CD14-positive monocyte (primary cell): Measurements from ENCODE around the gene CCL22. TPM values are rescaled to one million over a fixed set of nuclear protein-coding genes. Genes with fewer than 3 reads are reported as not detected.
A peak's percentile ranks its signal among the peaks of the same experiment; 100 is the strongest.

Source experiments
- DNase-seq, 3 donors: peaks; one replicate each; pipeline ENCODE4 v3.0.0-alpha.2; 2011 to 2022
- H2AFZ ChIP-seq: 2 replicates; pipeline ENCODE4 v1.6.0; 2012; ENCODE audit warnings: mild to moderate bottlenecking, low read depth, low read length, inconsistent platforms; ENCODE audit not compliant: insufficient read depth, poor library complexity, severe bottlenecking
- H3K27ac ChIP-seq, 2 donors: 1 replicate in 1 of 2; 2 replicates in 1 of 2; pipeline ENCODE4 v1.5.1; 2012 to 2013; ENCODE audit warnings: low read length in 2 of 2, control low read depth in 1 of 2, inconsistent platforms in 1 of 2, low read depth in 1 of 2, mild to moderate bottlenecking in 1 of 2
- H3K27me3 ChIP-seq, 2 donors: one replicate each; pipeline versions ENCODE4 v1.6.0 to v1.6.1; 2011 to 2013; ENCODE audit warnings: low read length in 2 of 2; ENCODE audit not compliant: control insufficient read depth in 2 of 2, insufficient read depth in 2 of 2
- H3K36me3 ChIP-seq, 2 donors: replicated peaks in 1 of 2; 1 replicate in 1 of 2; 2 replicates in 1 of 2; pipeline versions ENCODE4 v1.5.1 to v1.6.1; 2012 to 2013; ENCODE audit warnings: low read length in 2 of 2, control low read depth in 1 of 2, inconsistent platforms in 1 of 2, mild to moderate bottlenecking in 1 of 2; ENCODE audit not compliant: insufficient read depth in 2 of 2, control insufficient read depth in 1 of 2
- H3K4me1 ChIP-seq, 2 donors: 1 replicate in 1 of 2; 2 replicates in 1 of 2; pipeline versions ENCODE4 v1.5.1 to v1.6.1; 2012 to 2013; ENCODE audit warnings: low read length in 2 of 2, control low read depth in 1 of 2, inconsistent platforms in 1 of 2, mild to moderate bottlenecking in 1 of 2, moderate library complexity in 1 of 2; ENCODE audit not compliant: insufficient read depth in 2 of 2, control insufficient read depth in 1 of 2
- H3K4me2 ChIP-seq: replicated peaks from 2 replicates; pipeline ENCODE3; 2012; ENCODE audit warnings: low read length, moderate library complexity, mild to moderate bottlenecking; ENCODE audit not compliant: poor library complexity, severe bottlenecking; ENCODE audit errors: extremely low read depth
- H3K4me3 ChIP-seq, 3 experiments: fragments of 200-600 bp in 1 of 3; sonication (generic) in 1 of 3; replicated peaks in 1 of 3; 1 replicate in 2 of 3; 2 replicates in 1 of 3; pipeline ENCODE4 v1.5.1; 2011 to 2013; ENCODE audit warnings: low read length in 3 of 3, mild to moderate bottlenecking in 3 of 3, control low read depth in 2 of 3, low read depth in 2 of 3, inconsistent platforms in 1 of 3, moderate library complexity in 1 of 3
- H3K79me2 ChIP-seq: 2 replicates; pipeline ENCODE4 v1.6.0; 2012; ENCODE audit warnings: mild to moderate bottlenecking, control low read depth, inconsistent platforms, low read length, moderate library complexity; ENCODE audit not compliant: insufficient read depth
- H3K9ac ChIP-seq: 2 replicates; pipeline ENCODE4 v1.6.0; 2017; ENCODE audit warnings: low read length, mild to moderate bottlenecking; ENCODE audit not compliant: insufficient read depth, poor library complexity, severe bottlenecking
- H3K9me3 ChIP-seq, 2 donors: replicated peaks in 1 of 2; 1 replicate in 1 of 2; 2 replicates in 1 of 2; pipeline versions ENCODE4 v1.5.1 to v1.6.1; 2012 to 2013; ENCODE audit warnings: low read length in 2 of 2, control low read depth in 1 of 2; ENCODE audit not compliant: control insufficient read depth in 1 of 2, insufficient read depth in 1 of 2
- H4K20me1 ChIP-seq: 2 replicates; pipeline ENCODE4 v1.6.0; 2012; ENCODE audit warnings: mild to moderate bottlenecking, low read length, control low read depth, moderate library complexity; ENCODE audit not compliant: insufficient read depth
- H3K27ac Mint-ChIP-seq, 7 donors: one replicate each; pipeline ENCODE4 v1.8.0; 2020; ENCODE audit warnings: mild to moderate bottlenecking in 7 of 7, mixed read lengths in 7 of 7, moderate library complexity in 6 of 7, inconsistent platforms in 2 of 7
- H3K27me3 Mint-ChIP-seq, 3 donors: one replicate each; pipeline ENCODE4 v1.8.0; 2021 to 2022; ENCODE audit warnings: low read depth in 3 of 3, mild to moderate bottlenecking in 3 of 3, mixed read lengths in 3 of 3, moderate library complexity in 3 of 3, inconsistent platforms in 1 of 3
- H3K36me3 Mint-ChIP-seq, 2 donors: one replicate each; pipeline ENCODE4 v1.8.0; 2020; ENCODE audit warnings: mixed read lengths in 2 of 2, inconsistent platforms in 1 of 2, mild to moderate bottlenecking in 1 of 2
- H3K4me1 Mint-ChIP-seq: one replicate; pipeline ENCODE4 v1.8.0; 2020; ENCODE audit warnings: mild to moderate bottlenecking, mixed read lengths
- H3K4me3 Mint-ChIP-seq, 2 donors: one replicate each; pipeline ENCODE4 v1.8.0; 2020; ENCODE audit warnings: mild to moderate bottlenecking in 2 of 2, mixed read lengths in 2 of 2, moderate library complexity in 1 of 2
- H3K9me3 Mint-ChIP-seq, 7 donors: one replicate each; pipeline ENCODE4 v1.8.0; 2020 to 2022; ENCODE audit warnings: mixed read lengths in 7 of 7, mild to moderate bottlenecking in 6 of 7, moderate library complexity in 6 of 7, inconsistent platforms in 2 of 7
- CTCF ChIP-seq: fragments of 200-600 bp; IDR thresholded peaks from one replicate; pipeline ENCODE4 v1.8.0; 2022; ENCODE audit warnings: antibody characterized with exemption, mild to moderate bottlenecking
- WGBS: methylation state at CpG from one replicate; pipeline ENCODE4 v1.1.5; 2013; ENCODE audit warnings: missing lambda C conversion rate; ENCODE audit not compliant: insufficient coverage; 5-methylcytosine and 5-hydroxymethylcytosine counted together
- intact Hi-C, 2 donors: fragments of 100-400 bp; cut with micrococcal nuclease; formaldehyde crosslinking; loops; one replicate each; pipeline versions ENCODE4 v1.15.0 to v1.15.1; 2023
- polyA plus RNA-seq, 3 donors: library from polyadenylated mRNA; depleted of rRNA in 1 of 3; unstranded in 2 of 3; stranded (reverse) in 1 of 3; fragments of 300-500 nt in 2 of 3; fragments of >200 nt in 1 of 3; fragmentation: Illumina TruSeq in 2 of 3; gene quantifications; 1 replicate in 2 of 3; 2 replicates in 1 of 3; pipeline ENCODE4 v1.2.3, GENCODE V29; 2012 to 2021

The CCL22 gene
- polyA plus RNA-seq, 3 donors, result 0.04 to 0.18 (median 0.15) TPM

DNA sequence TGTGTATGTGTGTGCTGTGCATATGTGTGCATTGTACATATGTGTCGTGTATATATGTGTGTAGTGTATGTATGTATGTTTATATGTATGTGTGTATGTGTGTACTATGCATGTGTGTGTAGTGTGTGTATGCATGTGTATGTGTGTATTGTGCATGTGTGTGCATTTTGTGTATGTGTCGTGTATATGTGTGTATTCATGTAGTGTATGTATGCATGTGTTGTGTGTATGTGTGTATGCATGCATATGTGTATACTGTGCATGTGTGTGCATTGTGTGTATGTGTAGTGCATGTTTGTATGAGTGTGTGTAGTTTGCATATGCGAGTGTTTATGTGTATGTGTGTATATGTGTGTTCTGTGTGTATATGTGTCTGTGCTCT lies 30.5 kb downstream of the CCL22 start:
- WGBS, result 97% methylated on average over 3 of the region's 3 CpGs
- H3K27ac Mint-ChIP-seq, result peak overlapping the region in 1 of 7 donors; percentile 2
- Histone ChIP-seq H3K9ac (no peak overlapping the region), H3K4me2 (no peak overlapping the region), H3K27ac (no peak overlapping the region), H3K27me3 (peaks cover 0 to 10% of the 10 kb centered on the region in 2 donors), H3K36me3 (no peaks in the 10 kb centered on the region), H4K20me1 (no peaks in the 10 kb centered on the region), H3K79me2 (no peaks in the 10 kb centered on the region), H3K4me1 (peaks cover 7 to 12% of the 10 kb centered on the region in 2 donors), H3K4me3 (no peak overlapping the region), H2AFZ (no peak overlapping the region), H3K9me3 (no peaks in the 10 kb centered on the region)
- intact Hi-C loops, result no loop called here
- H3K27me3 Mint-ChIP-seq, result peaks cover 14 to 27% (median 26%) of the 10 kb centered on the region in 3 donors
- no peak for DNase-seq
- no peak for TF ChIP-seq CTCF
- peaks cover 12% of the 10 kb centered on the region for H3K4me1 Mint-ChIP-seq
- H3K36me3 Mint-ChIP-seq, result no peaks in the 10 kb centered on the region
- H3K4me3 Mint-ChIP-seq, result no peak overlapping the region
- H3K9me3 Mint-ChIP-seq, result peaks cover 0 to 4% (median 0%) of the 10 kb centered on the region in 7 donors

DNA sequence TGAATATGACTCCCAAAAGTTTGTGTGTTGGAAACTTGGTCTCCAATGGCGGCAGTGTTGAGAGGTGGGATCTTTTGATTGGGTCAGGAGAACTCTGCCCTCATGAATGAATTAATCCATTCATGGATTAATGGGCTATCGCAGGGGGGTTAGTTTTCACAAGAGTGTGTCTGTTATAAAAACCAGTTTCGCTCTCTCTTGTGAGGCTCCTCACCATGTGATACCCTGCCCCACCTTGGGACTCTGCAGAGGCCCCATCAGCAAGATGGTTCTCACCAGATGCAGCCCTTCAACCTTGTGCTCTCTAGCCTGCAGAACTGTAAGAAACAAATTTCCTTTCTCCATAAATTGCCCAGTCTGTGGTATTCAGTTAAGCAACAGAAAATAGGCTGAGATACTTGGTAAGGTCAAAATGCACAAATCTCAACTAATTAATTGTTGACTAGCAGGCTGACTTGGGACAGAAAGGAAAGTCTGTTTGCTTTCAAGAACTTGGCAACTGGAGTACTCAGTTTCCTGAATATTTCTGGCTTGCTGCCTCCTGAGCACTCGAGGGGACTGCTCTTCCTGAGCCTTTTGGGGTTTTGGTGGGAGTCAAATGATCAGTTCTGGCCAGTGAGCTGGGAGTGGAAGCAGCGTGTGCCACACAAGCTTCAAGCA lies 32.2 kb downstream of the CCL22 start:
- no peaks in the 10 kb centered on the region for H4K20me1 ChIP-seq
- WGBS, result 40% methylated on average over 2 of the region's 5 CpGs
- H3K27me3 Mint-ChIP-seq, result peaks cover 14 to 25% (median 19%) of the 10 kb centered on the region in 3 donors
- no peaks in the 10 kb centered on the region for H3K36me3 ChIP-seq
- H3K36me3 Mint-ChIP-seq, result no peaks in the 10 kb centered on the region
- H3K79me2 ChIP-seq, result no peaks in the 10 kb centered on the region
- H3K4me1 Mint-ChIP-seq, result peaks cover 4% of the 10 kb centered on the region
- H3K27me3 ChIP-seq, result peaks cover 0 to 10% of the 10 kb centered on the region in 2 donors
- TF ChIP-seq CTCF, result no peak
- no peak overlapping the region for H3K4me2 ChIP-seq
- H3K4me3 Mint-ChIP-seq, result no peak overlapping the region
- no peak overlapping the region for H3K27ac ChIP-seq
- no peak overlapping the region for H3K9ac ChIP-seq
- intact Hi-C loops, result no loop called here
- no peak overlapping the region for H3K27ac Mint-ChIP-seq
- no peak overlapping the region for H3K4me3 ChIP-seq
- H3K9me3 Mint-ChIP-seq, result peaks cover 0 to 10% (median 4%) of the 10 kb centered on the region in 7 donors
- H3K4me1 ChIP-seq, result peaks cover 0 to 6% of the 10 kb centered on the region in 2 donors
- no peak overlapping the region for H2AFZ ChIP-seq
- H3K9me3 ChIP-seq, result peaks cover 0 to 9% of the 10 kb centered on the region in 2 donors
- no peak for DNase-seq
